GM12801 (cell line): ENCODE results near the gene UBXN2A.

Source experiments
- TF ChIP-seq, protein P1 (sequence below): IDR thresholded peaks from one replicate; pipeline ENCODE4 v1.5.1; 2011; ENCODE audit warnings: control low read depth; ENCODE audit not compliant: insufficient read length; ENCODE audit errors: extremely low read depth

Gene UBXN2A

DNA sequence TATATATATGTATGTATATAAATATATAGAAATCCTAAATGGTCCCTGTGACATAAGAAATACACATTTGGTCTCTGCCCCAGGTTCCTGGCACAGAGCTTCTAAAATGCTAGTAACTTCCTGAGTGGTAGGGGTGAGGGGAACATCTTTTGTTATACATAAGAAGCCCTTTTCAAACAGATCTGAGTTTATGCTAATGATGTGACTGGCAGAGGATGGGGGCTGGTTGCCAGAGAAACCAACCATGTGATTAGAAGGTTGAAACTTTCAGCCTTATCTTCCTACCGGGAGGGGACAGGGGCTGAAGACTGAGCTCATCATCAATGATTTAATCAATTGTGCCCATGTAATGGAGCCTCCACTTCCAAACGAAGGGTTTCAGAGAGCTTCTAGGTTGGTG, 86.0 kb downstream of the UBXN2A start:
- TF ChIP-seq, protein P1, sequence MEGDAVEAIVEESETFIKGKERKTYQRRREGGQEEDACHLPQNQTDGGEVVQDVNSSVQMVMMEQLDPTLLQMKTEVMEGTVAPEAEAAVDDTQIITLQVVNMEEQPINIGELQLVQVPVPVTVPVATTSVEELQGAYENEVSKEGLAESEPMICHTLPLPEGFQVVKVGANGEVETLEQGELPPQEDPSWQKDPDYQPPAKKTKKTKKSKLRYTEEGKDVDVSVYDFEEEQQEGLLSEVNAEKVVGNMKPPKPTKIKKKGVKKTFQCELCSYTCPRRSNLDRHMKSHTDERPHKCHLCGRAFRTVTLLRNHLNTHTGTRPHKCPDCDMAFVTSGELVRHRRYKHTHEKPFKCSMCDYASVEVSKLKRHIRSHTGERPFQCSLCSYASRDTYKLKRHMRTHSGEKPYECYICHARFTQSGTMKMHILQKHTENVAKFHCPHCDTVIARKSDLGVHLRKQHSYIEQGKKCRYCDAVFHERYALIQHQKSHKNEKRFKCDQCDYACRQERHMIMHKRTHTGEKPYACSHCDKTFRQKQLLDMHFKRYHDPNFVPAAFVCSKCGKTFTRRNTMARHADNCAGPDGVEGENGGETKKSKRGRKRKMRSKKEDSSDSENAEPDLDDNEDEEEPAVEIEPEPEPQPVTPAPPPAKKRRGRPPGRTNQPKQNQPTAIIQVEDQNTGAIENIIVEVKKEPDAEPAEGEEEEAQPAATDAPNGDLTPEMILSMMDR: no peak

DNA sequence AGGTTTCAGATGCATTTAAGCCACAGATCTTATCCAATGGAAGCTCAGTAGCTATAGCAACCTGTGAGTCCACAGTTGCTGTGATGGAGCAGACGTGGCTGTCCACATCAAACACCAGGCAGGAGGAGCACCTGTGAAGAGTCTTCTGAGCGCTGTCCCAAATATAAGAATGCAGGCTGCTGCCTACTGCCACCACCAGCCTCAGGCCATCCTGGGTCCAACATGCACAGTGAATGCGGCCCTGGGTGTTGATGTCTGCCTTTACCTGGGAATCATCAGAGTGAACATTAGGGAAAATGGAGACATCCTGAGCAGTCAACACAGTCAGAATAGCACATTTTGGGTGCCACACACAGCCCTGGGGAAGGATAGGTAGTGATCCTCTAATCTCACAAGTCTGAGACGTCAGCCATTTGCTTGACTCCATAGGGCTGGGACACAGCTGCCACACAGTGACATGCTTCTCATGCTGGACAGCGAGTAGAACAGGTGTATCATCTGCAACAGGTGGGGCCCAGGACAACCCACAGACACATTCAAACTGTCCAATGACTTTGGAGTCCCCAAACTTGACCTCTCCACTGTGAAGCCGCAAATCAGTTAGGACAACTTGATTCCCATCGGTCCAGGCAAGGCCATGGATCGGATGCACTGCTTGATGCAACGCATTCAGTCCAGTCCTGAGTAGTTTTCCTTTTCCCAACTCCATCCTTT, 98.7 kb downstream of the UBXN2A start:
- TF ChIP-seq, protein P1: no peak

DNA sequence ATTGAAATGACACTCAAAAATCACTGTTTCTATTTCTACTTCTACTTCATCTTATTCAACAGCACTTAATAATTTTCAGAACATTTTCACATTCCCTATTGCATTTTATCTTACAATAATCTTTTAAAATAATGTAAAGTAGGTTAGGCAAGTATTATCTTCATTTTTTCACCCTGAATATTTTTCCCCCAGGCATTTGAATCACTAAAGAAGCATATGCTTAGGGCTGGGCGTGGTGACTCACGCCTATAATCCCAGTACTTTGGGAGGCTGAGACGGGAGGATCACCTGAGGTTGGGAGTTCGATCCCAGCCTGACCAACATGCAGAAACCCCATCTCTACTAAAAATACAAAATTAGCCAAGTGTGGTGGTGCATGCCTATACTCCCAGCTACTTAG, 100.2 kb downstream of the UBXN2A start:
- TF ChIP-seq, protein P1: no peak

DNA sequence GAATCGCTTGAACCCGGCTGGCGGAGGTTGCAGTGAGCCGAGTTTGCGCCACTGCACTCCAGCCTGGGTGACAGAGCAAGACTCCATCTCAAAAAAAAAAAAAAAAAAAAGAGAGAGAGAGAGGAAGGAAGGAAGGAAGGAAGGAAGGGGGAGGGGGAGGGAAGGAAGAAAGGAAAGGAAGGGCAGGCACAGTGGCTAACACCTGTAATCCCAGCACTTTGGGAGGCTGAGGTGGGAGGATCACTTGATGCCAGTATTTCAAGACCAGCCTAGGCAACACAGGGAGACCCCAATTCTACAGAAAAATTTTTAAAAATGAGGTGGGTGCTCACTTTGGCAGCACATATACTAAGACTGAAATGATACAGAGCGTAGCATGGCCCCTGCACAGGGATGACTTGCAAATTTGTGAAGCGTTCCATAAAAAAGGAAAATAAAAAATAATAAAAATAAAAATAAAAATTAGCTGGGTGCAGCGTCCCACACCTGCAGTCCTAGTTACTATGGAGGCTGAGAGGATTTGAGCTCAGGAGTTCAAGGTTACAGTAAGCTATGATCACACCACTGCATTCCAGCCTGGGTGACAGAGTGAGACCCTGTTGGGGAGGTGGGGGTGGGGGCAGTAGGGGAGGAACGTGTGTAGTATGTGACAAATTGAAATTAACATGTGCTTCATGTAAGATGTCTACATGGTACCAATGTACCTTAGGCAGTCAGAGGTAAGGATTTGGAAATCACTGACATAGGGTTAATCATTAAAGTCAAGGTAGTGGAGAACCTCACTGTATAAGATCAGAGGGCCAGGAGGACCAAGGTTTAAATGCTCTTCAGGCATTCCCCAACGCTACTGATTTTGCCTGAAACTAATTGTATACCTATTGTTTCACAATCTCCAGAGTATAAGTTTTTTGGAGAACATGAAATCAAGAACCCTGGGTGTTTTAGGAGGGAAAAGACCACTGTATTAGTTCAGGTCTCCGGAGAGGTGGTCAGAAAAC, 105.5 kb downstream of the UBXN2A start:
- TF ChIP-seq, protein P1: no peak

DNA sequence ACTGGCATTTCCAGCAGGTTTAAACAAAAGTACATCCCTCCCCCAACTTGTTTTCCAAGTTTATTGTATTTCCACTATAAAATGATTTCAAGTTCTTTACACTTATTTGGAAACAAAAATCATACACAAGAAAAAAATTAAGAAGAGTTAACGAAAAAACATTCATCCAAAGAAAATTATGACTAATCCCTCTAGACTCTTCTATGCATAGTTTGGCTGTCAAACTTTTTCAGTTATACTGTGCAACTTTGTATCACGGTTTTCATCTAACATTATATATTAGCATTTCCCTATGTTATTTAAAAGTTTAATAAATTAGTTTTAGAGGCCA, 106.3 kb downstream of the UBXN2A start:
- TF ChIP-seq, protein P1: no peak

DNA sequence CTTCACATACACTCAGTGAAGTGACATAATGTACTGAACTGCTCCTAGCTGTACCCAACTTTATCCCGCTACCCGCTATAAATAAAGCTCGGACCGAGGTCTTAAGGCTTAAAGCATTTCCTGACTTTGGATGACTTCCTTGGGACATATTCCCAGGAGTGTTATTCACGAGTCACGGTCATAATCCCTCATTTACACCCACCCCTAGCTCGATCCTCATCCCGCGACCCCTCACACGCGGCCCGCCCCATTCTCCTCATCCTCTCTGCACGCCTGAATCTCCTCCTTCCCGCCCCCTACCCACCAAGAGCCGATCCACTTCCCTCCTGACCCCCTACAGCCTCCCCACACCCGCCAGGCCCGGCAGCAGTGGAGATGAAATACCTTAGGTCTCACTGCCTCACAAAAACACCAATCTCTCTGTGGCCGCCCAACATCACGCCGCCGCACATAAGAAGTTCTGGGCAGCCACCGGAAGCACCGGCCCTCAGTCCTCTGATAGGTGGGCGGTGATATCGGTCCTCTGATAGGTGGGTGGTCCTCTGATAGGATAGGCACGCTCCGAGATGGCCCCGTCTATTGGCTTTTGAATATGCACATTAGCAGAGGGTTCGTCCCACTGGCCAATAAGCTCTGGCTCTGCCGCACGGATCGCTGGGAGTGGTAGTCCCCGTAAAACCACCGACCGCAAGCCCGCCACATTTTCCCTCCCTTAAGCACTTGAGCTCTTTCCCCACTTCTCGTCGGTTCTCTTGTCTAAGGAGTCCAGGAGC, 106.9 kb downstream of the UBXN2A start, which contains the start of gene WDCP:
TSS of gene WDCP (minus strand) at position 462 of the 773 bp plus-strand sequence. CDS start 7,897 bp downstream, outside the sequence.
- TF ChIP-seq, protein P1: no peak

DNA sequence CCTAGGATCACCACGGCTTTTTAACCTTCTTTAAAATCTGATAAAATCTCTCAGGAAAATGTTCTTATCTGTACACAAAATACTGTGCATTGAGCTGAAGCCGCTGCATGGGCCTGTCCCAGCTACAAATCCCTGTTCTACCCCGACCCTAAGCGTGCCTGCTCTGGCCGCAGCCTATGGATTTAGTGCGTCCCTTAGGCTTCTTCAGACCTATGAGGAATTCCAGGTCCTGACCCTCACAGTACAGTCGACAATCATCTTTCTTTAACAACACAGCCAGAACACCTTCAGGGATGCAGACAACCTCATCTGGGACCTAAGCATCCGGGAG, 107.4 kb downstream of the UBXN2A start:
- TF ChIP-seq, protein P1: no peak
